HCT116 (cell line): ENCODE measurements around the gene DENND4A.

Source experiments
- CEBPB ChIP-seq: IDR thresholded peaks from 2 replicates; pipeline ENCODE4 v1.6.1; 2012; ENCODE audit warnings: low read depth
- CTCF ChIP-seq, 3 experiments: fragments of 200-600 bp in 1 of 3; sonication (generic) in 1 of 3; IDR thresholded peaks in 2 of 3; conservative IDR thresholded peaks in 1 of 3; 2 replicates each; pipeline ENCODE4 v1.5.1; 2012 to 2017; ENCODE audit warnings: low read depth in 2 of 3, low read length in 2 of 3, antibody characterized with exemption in 1 of 3, borderline replicate concordance in 1 of 3, control low read depth in 1 of 3, mild to moderate bottlenecking in 1 of 3, mixed read lengths in 1 of 3, mixed run types in 1 of 3, moderate library complexity in 1 of 3; ENCODE audit not compliant: insufficient read depth in 1 of 3
- EZH2 ChIP-seq: fragments of 200-600 bp; sonication (generic); IDR thresholded peaks from 2 replicates; pipeline ENCODE4 v1.6.1; 2017; ENCODE audit warnings: antibody characterized with exemption, mixed run types
- POLR2A ChIP-seq: IDR thresholded peaks from 2 replicates; pipeline ENCODE4 v1.7.0; 2011; ENCODE audit warnings: borderline replicate concordance; ENCODE audit not compliant: insufficient read depth, insufficient read length; ENCODE audit errors: extremely low read depth
- POLR2AphosphoS5 ChIP-seq: IDR thresholded peaks from 2 replicates; pipeline ENCODE4 v1.6.1; 2011; ENCODE audit warnings: mild to moderate bottlenecking, low read depth, low read length, moderate library complexity
- RAD21 ChIP-seq: IDR thresholded peaks from 2 replicates; pipeline ENCODE4 v1.6.1; 2012; ENCODE audit warnings: low read depth, mild to moderate bottlenecking
- ZFX ChIP-seq: fragments of 450-650 bp; IDR thresholded peaks from 2 replicates; pipeline ENCODE4 v1.6.1; 2017

- no peak for TF ChIP-seq CTCF (IDR thresholded peaks at IDR 0.05 in 2 of 3, conservative IDR thresholded peaks at IDR 0.05 in 1 of 3; ENCODE audit: borderline replicate concordance in 1 of 3, insufficient read depth in 1 of 3, low read depth in 2 of 3, low read length in 2 of 3)
- no peak for TF ChIP-seq ZFX
- no peak for TF ChIP-seq EZH2
- no peak for TF ChIP-seq POLR2AphosphoS5
- no peak for TF ChIP-seq POLR2A
- TF ChIP-seq CEBPB: no peak
- TF ChIP-seq RAD21: no peak
Measured at GRCh38 chr15:65666257-65666656, 125.8 kb downstream of the DENND4A start.
